Measurements from ENCODE around the gene TEX261. TPM values are rescaled to one million over a fixed set of nuclear protein-coding genes. Genes with fewer than 3 reads are reported as not detected.

Gene TEX261
- total and polyA plus RNA-seq, 2 of the 8 experiments (the other 6 are each of a cell fraction or from before 2014, with no cell fraction given), result 25.2 to 30.1 TPM

DNA sequence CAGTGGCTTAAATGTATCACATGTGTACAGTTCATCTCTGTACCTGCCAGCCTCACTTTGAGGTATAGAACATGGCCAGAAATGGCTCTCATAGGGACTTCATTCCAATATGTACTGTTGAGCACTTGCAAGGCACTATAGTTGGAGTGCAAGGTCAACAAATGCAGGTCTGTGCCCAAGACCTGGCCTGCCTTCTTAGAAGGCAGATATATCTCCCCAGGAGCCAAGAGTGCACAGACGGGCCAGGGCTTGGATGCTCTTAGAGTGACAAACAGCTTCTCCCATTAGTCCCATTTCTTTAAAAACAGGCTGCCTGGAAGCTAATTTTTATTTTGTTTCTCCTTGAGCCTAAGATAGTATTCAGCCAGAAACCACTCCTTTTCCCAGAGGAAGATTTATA, 7.3 kb downstream of the TEX261 start:
- no peak overlapping the region for H2AFZ ChIP-seq (ENCODE audit: low read length)
- H4K20me1 ChIP-seq (replicated peaks in 1 of 2; ENCODE audit: control insufficient read depth in 1 of 2, insufficient read depth in 2 of 2, low read length in 2 of 2), result peaks cover 0 to 8% of the 10 kb centered on the region in 2 experiments
- no peaks in the 10 kb centered on the region for H3K9me3 ChIP-seq (ENCODE audit: insufficient read depth in 2 of 2, low read depth in 1 of 2, low read length in 1 of 2)
- H2BK12ac ChIP-seq (ENCODE audit: low read depth, low read length), result no peak overlapping the region
- no peak overlapping the region for H2AK5ac ChIP-seq (ENCODE audit: low read depth, low read length)
- H3K27ac ChIP-seq (ENCODE audit: low read depth, low read length), result no peak overlapping the region
- no peaks in the 10 kb centered on the region for H3K79me1 ChIP-seq (ENCODE audit: low read depth, low read length)
- peaks cover 0 to 2% (median under 1%) of the 10 kb centered on the region in 4 experiments; a peak in 1 of 7 replicates for H3K27me3 ChIP-seq (replicated peaks in 1 of 4; ENCODE audit: control insufficient read depth in 3 of 4, extremely low read depth in 1 of 4, insufficient read depth in 3 of 4, low read length in 3 of 4)
- ChIA-PET POLR2A (ENCODE audit: partially characterized antibody) (no interaction called here), CTCF (ENCODE audit: partially characterized antibody) (interaction anchor here (1.6 to 2.8 kb wide), 2 partner anchors 14 to 15 kb away, joined by 5 to 11 read pairs; no protein-coding TSS in a partner anchor)
- no peak overlapping the region for H4K5ac ChIP-seq (ENCODE audit: insufficient read length, low read depth, low read length)
- H3K9ac ChIP-seq (replicated peaks in 1 of 4; ENCODE audit: extremely low read depth in 1 of 4, low read depth in 3 of 4, low read length in 3 of 4), result no peak overlapping the region
- H3K4me3 ChIP-seq (ENCODE audit: extremely low read depth in 1 of 4, insufficient read depth in 2 of 4, low read depth in 3 of 4, low read length in 4 of 4), result no peak overlapping the region
- H3K36me3 ChIP-seq (ENCODE audit: control insufficient read depth in 2 of 4, insufficient read depth in 4 of 4, low read length in 3 of 4), result peaks cover 0 to 9% (median 2%) of the 10 kb centered on the region in 4 experiments; a peak in 2 of 8 replicates
- H3K14ac ChIP-seq (ENCODE audit: insufficient read length), result no peak overlapping the region
- H4K8ac ChIP-seq (ENCODE audit: extremely low read depth, insufficient read depth, low read length), result no peak overlapping the region
- WGBS, 2 experiments (ENCODE audit: extremely low coverage in 1 of 2, insufficient coverage in 1 of 2, insufficient read length in 1 of 2, insufficient replicate concordance in 2 of 2, low coverage in 1 of 2, low lambda C conversion rate in 2 of 2, missing lambda C conversion rate in 1 of 2), result 63% methylated on average over 1 of the region's 1 CpG; no CpG with 5 or more reads in 1 of the 2 experiments
- no peaks in the 10 kb centered on the region for H3K79me2 ChIP-seq (ENCODE audit: control insufficient read depth in 1 of 2, insufficient read depth in 2 of 2, low read length in 2 of 2)
- no peak overlapping the region for H2BK120ac ChIP-seq (replicated peaks; ENCODE audit: low read depth, low read length)
- H3K23me2 ChIP-seq (ENCODE audit: low read depth, low read length), result no peaks in the 10 kb centered on the region
- H3K56ac ChIP-seq (replicated peaks; ENCODE audit: insufficient read length, low read depth, low read length), result no peak overlapping the region
- H4K91ac ChIP-seq (replicated peaks; ENCODE audit: insufficient read length, low read length), result no peak overlapping the region
- H3K4me1 ChIP-seq (replicated peaks in 1 of 4; ENCODE audit: control insufficient read depth in 3 of 4, insufficient read depth in 4 of 4, low read length in 3 of 4), result peaks cover 0 to 6% (median 4%) of the 10 kb centered on the region in 4 experiments; a peak in 4 of 7 replicates
- H3K18ac ChIP-seq (ENCODE audit: extremely low read depth, low read length), result no peak overlapping the region
- no peak for FAIRE-seq
- no peak overlapping the region for H2BK5ac ChIP-seq (ENCODE audit: low read depth, low read length)
- H3K23ac ChIP-seq (ENCODE audit: insufficient read length), result no peak overlapping the region
- no peak for DNase-seq (ENCODE audit: low read depth in 1 of 2, low spot score in 2 of 2)
- no peak overlapping the region for H3K4ac ChIP-seq (replicated peaks; ENCODE audit: insufficient read length, low read depth, low read length)
- no peak overlapping the region for H2BK15ac ChIP-seq (ENCODE audit: low read length)
- H2BK20ac ChIP-seq (ENCODE audit: low read length), result no peak overlapping the region
- no peak overlapping the region for H3K4me2 ChIP-seq (ENCODE audit: insufficient read depth in 1 of 2, low read depth in 2 of 2, low read length in 2 of 2)
- TF ChIP-seq GABPA (IDR thresholded peaks at IDR 0.05; ENCODE audit: borderline replicate concordance, insufficient read depth, low read length), result no peak
- TF ChIP-seq, protein P1, sequence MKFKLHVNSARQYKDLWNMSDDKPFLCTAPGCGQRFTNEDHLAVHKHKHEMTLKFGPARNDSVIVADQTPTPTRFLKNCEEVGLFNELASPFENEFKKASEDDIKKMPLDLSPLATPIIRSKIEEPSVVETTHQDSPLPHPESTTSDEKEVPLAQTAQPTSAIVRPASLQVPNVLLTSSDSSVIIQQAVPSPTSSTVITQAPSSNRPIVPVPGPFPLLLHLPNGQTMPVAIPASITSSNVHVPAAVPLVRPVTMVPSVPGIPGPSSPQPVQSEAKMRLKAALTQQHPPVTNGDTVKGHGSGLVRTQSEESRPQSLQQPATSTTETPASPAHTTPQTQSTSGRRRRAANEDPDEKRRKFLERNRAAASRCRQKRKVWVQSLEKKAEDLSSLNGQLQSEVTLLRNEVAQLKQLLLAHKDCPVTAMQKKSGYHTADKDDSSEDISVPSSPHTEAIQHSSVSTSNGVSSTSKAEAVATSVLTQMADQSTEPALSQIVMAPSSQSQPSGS (IDR thresholded peaks at IDR 0.05; ENCODE audit: low read length), result no peak
- no peak for TF ChIP-seq TEAD4 (IDR thresholded peaks at IDR 0.05; ENCODE audit: low read depth, low read length)
- TF ChIP-seq RBBP5 (IDR thresholded peaks at IDR 0.05; ENCODE audit: borderline replicate concordance, low read depth, low read length), result no peak
- no peak for TF ChIP-seq MAFK (IDR thresholded peaks at IDR 0.05; ENCODE audit: low read depth, low read length)
- no peak for TF ChIP-seq RFX5 (IDR thresholded peaks at IDR 0.05; ENCODE audit: borderline replicate concordance, low read depth, low read length)
- TF ChIP-seq JUND (IDR thresholded peaks at IDR 0.05; ENCODE audit: low read length), result no peak
- TF ChIP-seq, protein P2, sequence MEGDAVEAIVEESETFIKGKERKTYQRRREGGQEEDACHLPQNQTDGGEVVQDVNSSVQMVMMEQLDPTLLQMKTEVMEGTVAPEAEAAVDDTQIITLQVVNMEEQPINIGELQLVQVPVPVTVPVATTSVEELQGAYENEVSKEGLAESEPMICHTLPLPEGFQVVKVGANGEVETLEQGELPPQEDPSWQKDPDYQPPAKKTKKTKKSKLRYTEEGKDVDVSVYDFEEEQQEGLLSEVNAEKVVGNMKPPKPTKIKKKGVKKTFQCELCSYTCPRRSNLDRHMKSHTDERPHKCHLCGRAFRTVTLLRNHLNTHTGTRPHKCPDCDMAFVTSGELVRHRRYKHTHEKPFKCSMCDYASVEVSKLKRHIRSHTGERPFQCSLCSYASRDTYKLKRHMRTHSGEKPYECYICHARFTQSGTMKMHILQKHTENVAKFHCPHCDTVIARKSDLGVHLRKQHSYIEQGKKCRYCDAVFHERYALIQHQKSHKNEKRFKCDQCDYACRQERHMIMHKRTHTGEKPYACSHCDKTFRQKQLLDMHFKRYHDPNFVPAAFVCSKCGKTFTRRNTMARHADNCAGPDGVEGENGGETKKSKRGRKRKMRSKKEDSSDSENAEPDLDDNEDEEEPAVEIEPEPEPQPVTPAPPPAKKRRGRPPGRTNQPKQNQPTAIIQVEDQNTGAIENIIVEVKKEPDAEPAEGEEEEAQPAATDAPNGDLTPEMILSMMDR (IDR thresholded peaks at IDR 0.05; ENCODE audit: control extremely low read depth in 1 of 3, insufficient read depth in 1 of 3, low read depth in 1 of 3, low read length in 3 of 3), result no peak
- no peak for TF ChIP-seq HDAC6 (IDR thresholded peaks at IDR 0.05; ENCODE audit: low read depth, low read length)
- no peak for TF ChIP-seq KDM4A (IDR thresholded peaks at IDR 0.05; ENCODE audit: low read depth, low read length, severe bottlenecking)

Data from H1 (cell line).